GM18861 (cell line): ENCODE results near the gene HSPE1.
"Not testable (repeated sequence)": the region's sequence is repeated elsewhere in the genome, so short reads cannot be mapped to it uniquely, and the experiment has no call there.

Source experiments
- ATAC-seq: cut with Tn5 transposase; IDR thresholded peaks from one replicate; pipeline ENCODE4 v1.9.1; 2021; ENCODE audit not compliant: unreplicated experiment

HSPE1 gene

GRCh38 chr2:197499594-197500502 is at the start of gene HSPE1, which contains the start of gene HSPD1:
HSPE1 (plus strand) TSS chr2:197500379; CDS start chr2:197500437, 58 bp downstream.
HSPD1 (minus strand) TSS chr2:197499840; CDS start chr2:197498848, 992 bp downstream.
- ATAC-seq = peak; percentile 78

- no peak for ATAC-seq
These were observed 49.7 kb upstream of the HSPE1 start for GRCh38 chr2:197450465-197450864.

- ATAC-seq = not testable (repeated sequence)
These were observed 49.2 kb upstream of the HSPE1 start for GRCh38 chr2:197450935-197451358.

GRCh38 chr2:197452754-197453122 is 47.4 kb upstream of the HSPE1 start:
- no peak for ATAC-seq

- ATAC-seq = peak; percentile 95
These were observed 46.9 kb upstream of the HSPE1 start, which contains the start of gene COQ10B for GRCh38 chr2:197453123-197453913. COQ10B (plus strand) TSS chr2:197453552; CDS start chr2:197453561, 9 bp downstream.

- peak; percentile 17 for ATAC-seq
These were observed 46.2 kb upstream of the HSPE1 start for GRCh38 chr2:197453914-197454398.

- ATAC-seq = no peak
These were observed 45.3 kb upstream of the HSPE1 start for GRCh38 chr2:197454923-197455322.

GRCh38 chr2:197455428-197455827 is 44.8 kb upstream of the HSPE1 start:
- ATAC-seq = no peak

GRCh38 chr2:197460649-197461048 is 39.5 kb upstream of the HSPE1 start:
- ATAC-seq = no peak

GRCh38 chr2:197461057-197461456 is 39.1 kb upstream of the HSPE1 start:
- no peak for ATAC-seq

GRCh38 chr2:197464175-197464574 is 36.0 kb upstream of the HSPE1 start:
- no peak for ATAC-seq

- no peak for ATAC-seq
These were observed 28.0 kb upstream of the HSPE1 start for GRCh38 chr2:197472166-197472565.

GRCh38 chr2:197477797-197478196 is 22.4 kb upstream of the HSPE1 start:
- ATAC-seq = no peak

GRCh38 chr2:197480165-197481036 is 19.8 kb upstream of the HSPE1 start:
- no peak for ATAC-seq

GRCh38 chr2:197484248-197484647 is 15.9 kb upstream of the HSPE1 start:
- not testable (repeated sequence) for ATAC-seq

- no peak for ATAC-seq
These were observed 14.0 kb upstream of the HSPE1 start for GRCh38 chr2:197486175-197486574.

- no peak for ATAC-seq
These were observed 12.8 kb upstream of the HSPE1 start for GRCh38 chr2:197487385-197487784.

- ATAC-seq = no peak
These were observed 4.6 kb upstream of the HSPE1 start for GRCh38 chr2:197495433-197496134.

GRCh38 chr2:197496695-197497094 is 3.5 kb upstream of the HSPE1 start:
- no peak for ATAC-seq

- no peak for ATAC-seq
These were observed 2.9 kb upstream of the HSPE1 start for GRCh38 chr2:197497326-197497725.
